Osteocyte (in vitro differentiated cells): Measurements from ENCODE around the gene FLVCR2. TPM values are rescaled to one million over a fixed set of nuclear protein-coding genes. Genes with fewer than 3 reads are reported as not detected.
A peak's percentile ranks its signal among the peaks of the same experiment; 100 is the strongest.

Experiments
- DNase-seq: peaks from one replicate; pipeline ENCODE4 v3.0.0; 2021; ENCODE audit warnings: mixed read lengths; ENCODE audit not compliant: unreplicated experiment; ENCODE audit errors: extremely low spot score
- H3K27ac Mint-ChIP-seq: one replicate; pipeline ENCODE4 v1.8.0; 2021; ENCODE audit warnings: mild to moderate bottlenecking, mixed read lengths; ENCODE audit not compliant: unreplicated experiment
- H3K27me3 Mint-ChIP-seq: one replicate; pipeline ENCODE4 v1.8.0; 2021; ENCODE audit warnings: mixed read lengths; ENCODE audit not compliant: unreplicated experiment
- H3K36me3 Mint-ChIP-seq: one replicate; pipeline ENCODE4 v1.8.0; 2021; ENCODE audit warnings: mixed read lengths; ENCODE audit not compliant: unreplicated experiment
- H3K4me1 Mint-ChIP-seq: one replicate; pipeline ENCODE4 v1.8.0; 2021; ENCODE audit warnings: mixed read lengths; ENCODE audit not compliant: unreplicated experiment
- H3K4me3 Mint-ChIP-seq: one replicate; pipeline ENCODE4 v1.8.0; 2021; ENCODE audit warnings: mild to moderate bottlenecking, moderate library complexity, mixed read lengths; ENCODE audit not compliant: unreplicated experiment
- H3K9me3 Mint-ChIP-seq: one replicate; pipeline ENCODE4 v1.8.0; 2021; ENCODE audit warnings: mixed read lengths; ENCODE audit not compliant: unreplicated experiment
- CTCF ChIP-seq: fragments of 200-600 bp; sonication (generic); IDR thresholded peaks from 2 replicates; pipeline ENCODE4 v1.5.0; 2021; ENCODE audit warnings: antibody characterized with exemption, mild to moderate bottlenecking, moderate library complexity
- long read RNA-seq: library from polyadenylated mRNA; unstranded; transcript quantifications from one replicate; pipeline ENCODE4 v2.0.0, GENCODE V29; 2021
- total RNA-seq: library from RNA; stranded (reverse); gene quantifications from 2 replicates; pipeline ENCODE4 v1.2.1, GENCODE V29; 2021

FLVCR2 gene
- 0.94 and 1.2 TPM in 2 replicates for total RNA-seq
- long read RNA-seq, partial matches to known transcripts: 0 of 1 reads
- long read RNA-seq, other reads (novel, unspliced or antisense): 0 of 1 reads

GRCh38 chr14:75578102-75578785, at the start of gene FLVCR2:
FLVCR2 (plus strand) TSS chr14:75578620; CDS start chr14:75578973, 353 bp downstream.
- no peak for DNase-seq
- Mint-ChIP-seq H3K4me1 (peaks cover 12% of the 10 kb centered on the region), H3K27me3 (peaks cover 25% of the 10 kb centered on the region)

GRCh38 chr14:75531256-75531655, 47.2 kb upstream of the FLVCR2 start:
- Mint-ChIP-seq H3K9me3 (no peaks in the 10 kb centered on the region), H3K27me3 (peaks cover 28% of the 10 kb centered on the region), H3K4me3 (no peak overlapping the region), H3K27ac (no peak overlapping the region), H3K4me1 (peaks cover 4% of the 10 kb centered on the region), H3K36me3 (no peaks in the 10 kb centered on the region)
- peak; percentile 38 for DNase-seq
- TF ChIP-seq CTCF: no peak

More at GRCh38 chr14:75578102-75578785, at the start of gene FLVCR2:
- Mint-ChIP-seq H3K9me3 (no peaks in the 10 kb centered on the region), H3K4me3 (peak within 1 kb of the TSS; percentile 80), H3K36me3 (no peaks in the 10 kb centered on the region), H3K27ac (peak within 1 kb of the TSS; percentile 69)
- no peak for TF ChIP-seq CTCF

- Mint-ChIP-seq H3K36me3 (no peaks in the 10 kb centered on the region), H3K27ac (no peak overlapping the region), H3K9me3 (no peaks in the 10 kb centered on the region), H3K4me3 (no peak overlapping the region), H3K4me1 (peaks cover 4% of the 10 kb centered on the region), H3K27me3 (peaks cover 24% of the 10 kb centered on the region)
- no peak for DNase-seq
- TF ChIP-seq CTCF: no peak
These were observed 46.6 kb upstream of the FLVCR2 start for GRCh38 chr14:75531660-75532317.

GRCh38 chr14:75533791-75534555, 44.4 kb upstream of the FLVCR2 start:
- H3K27ac Mint-ChIP-seq: no peak overlapping the region
- H3K36me3 Mint-ChIP-seq: no peaks in the 10 kb centered on the region
- TF ChIP-seq CTCF: no peak
- DNase-seq: peak; percentile 25
- H3K4me3 Mint-ChIP-seq: no peak overlapping the region
- peaks cover 9% of the 10 kb centered on the region for H3K27me3 Mint-ChIP-seq
- peaks cover 4% of the 10 kb centered on the region for H3K4me1 Mint-ChIP-seq
- H3K9me3 Mint-ChIP-seq: no peaks in the 10 kb centered on the region
